ENCODE results near the gene CCDC9. TPM values are rescaled to one million over a fixed set of nuclear protein-coding genes. Genes with fewer than 3 reads are reported as not detected.

Gene CCDC9
- total and polyA plus RNA-seq, 2 of the 13 experiments (the other 11 are each of a cell fraction or from before 2014, with no cell fraction given): 2.9 to 6.3 TPM

- TF ChIP-seq ZBTB14 (CRISPR knock-in tag; IDR thresholded peaks at IDR 0.05) (no peak), ZNF569 (CRISPR knock-in tag; IDR thresholded peaks at IDR 0.05; ENCODE audit: borderline replicate concordance) (no peak), GPBP1L1 (CRISPR knock-in tag; IDR thresholded peaks at IDR 0.05) (no peak), ZNF619 (CRISPR knock-in tag; IDR thresholded peaks at IDR 0.05) (no peak), ZNF7 (CRISPR knock-in tag; IDR thresholded peaks at IDR 0.05) (no peak), TBL1XR1 (IDR thresholded peaks at IDR 0.05; ENCODE audit: borderline replicate concordance, low read length, partially characterized antibody) (no peak), RFX1 (IDR thresholded peaks at IDR 0.05) (no peak), BCL6 (CRISPR knock-in tag; IDR thresholded peaks at IDR 0.05) (0 out of 2 replicates have a peak, but pooled peaks have one; percentile 26), SIX4 (CRISPR knock-in tag; IDR thresholded peaks at IDR 0.05) (no peak), RCOR2 (CRISPR knock-in tag; IDR thresholded peaks at IDR 0.05) (no peak), PITX1 (CRISPR knock-in tag; IDR thresholded peaks at IDR 0.05) (peak; percentile 66; the same call in 1 of the 2 replicates), TMF1 (CRISPR knock-in tag; IDR thresholded peaks at IDR 0.05; ENCODE audit: low read depth) (no peak), IRF1 (CRISPR knock-in tag; IDR thresholded peaks at IDR 0.05; ENCODE audit: low read depth) (no peak), ZNF550 (CRISPR knock-in tag; IDR thresholded peaks at IDR 0.05; ENCODE audit: borderline replicate concordance) (no peak), ZNF782 (CRISPR knock-in tag; IDR thresholded peaks at IDR 0.05; ENCODE audit: borderline replicate concordance) (no peak)
- TF ChIP-seq, protein P1, sequence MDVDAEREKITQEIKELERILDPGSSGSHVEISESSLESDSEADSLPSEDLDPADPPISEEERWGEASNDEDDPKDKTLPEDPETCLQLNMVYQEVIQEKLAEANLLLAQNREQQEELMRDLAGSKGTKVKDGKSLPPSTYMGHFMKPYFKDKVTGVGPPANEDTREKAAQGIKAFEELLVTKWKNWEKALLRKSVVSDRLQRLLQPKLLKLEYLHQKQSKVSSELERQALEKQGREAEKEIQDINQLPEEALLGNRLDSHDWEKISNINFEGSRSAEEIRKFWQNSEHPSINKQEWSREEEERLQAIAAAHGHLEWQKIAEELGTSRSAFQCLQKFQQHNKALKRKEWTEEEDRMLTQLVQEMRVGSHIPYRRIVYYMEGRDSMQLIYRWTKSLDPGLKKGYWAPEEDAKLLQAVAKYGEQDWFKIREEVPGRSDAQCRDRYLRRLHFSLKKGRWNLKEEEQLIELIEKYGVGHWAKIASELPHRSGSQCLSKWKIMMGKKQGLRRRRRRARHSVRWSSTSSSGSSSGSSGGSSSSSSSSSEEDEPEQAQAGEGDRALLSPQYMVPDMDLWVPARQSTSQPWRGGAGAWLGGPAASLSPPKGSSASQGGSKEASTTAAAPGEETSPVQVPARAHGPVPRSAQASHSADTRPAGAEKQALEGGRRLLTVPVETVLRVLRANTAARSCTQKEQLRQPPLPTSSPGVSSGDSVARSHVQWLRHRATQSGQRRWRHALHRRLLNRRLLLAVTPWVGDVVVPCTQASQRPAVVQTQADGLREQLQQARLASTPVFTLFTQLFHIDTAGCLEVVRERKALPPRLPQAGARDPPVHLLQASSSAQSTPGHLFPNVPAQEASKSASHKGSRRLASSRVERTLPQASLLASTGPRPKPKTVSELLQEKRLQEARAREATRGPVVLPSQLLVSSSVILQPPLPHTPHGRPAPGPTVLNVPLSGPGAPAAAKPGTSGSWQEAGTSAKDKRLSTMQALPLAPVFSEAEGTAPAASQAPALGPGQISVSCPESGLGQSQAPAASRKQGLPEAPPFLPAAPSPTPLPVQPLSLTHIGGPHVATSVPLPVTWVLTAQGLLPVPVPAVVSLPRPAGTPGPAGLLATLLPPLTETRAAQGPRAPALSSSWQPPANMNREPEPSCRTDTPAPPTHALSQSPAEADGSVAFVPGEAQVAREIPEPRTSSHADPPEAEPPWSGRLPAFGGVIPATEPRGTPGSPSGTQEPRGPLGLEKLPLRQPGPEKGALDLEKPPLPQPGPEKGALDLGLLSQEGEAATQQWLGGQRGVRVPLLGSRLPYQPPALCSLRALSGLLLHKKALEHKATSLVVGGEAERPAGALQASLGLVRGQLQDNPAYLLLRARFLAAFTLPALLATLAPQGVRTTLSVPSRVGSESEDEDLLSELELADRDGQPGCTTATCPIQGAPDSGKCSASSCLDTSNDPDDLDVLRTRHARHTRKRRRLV (CRISPR knock-in tag; IDR thresholded peaks at IDR 0.05): no peak
These were observed 15.1 kb upstream of the CCDC9 start (continued) for GRCh38 chr19:47240996-47241918.
